NCI-H446 (cell line): ENCODE results near the gene MBD3L3.
"Not testable (repeated sequence)": the region's sequence is repeated elsewhere in the genome, so short reads cannot be mapped to it uniquely, and the experiment has no call there.

Experiments used
- DNase-seq, 2 experiments: peaks; one replicate each; lab custom pipeline; 2025; lab: John Stamatoyannopoulos, UW

MBD3L3 gene

GRCh38 chr19:7058576-7058975 is at the start of gene MBD3L3:
Gene MBD3L3, minus strand, starts transcription at chr19:7058676. Its CDS starts 71 bp downstream, at chr19:7058605.
- not testable (repeated sequence) for DNase-seq

GRCh38 chr19:7106711-7107657 is 48.5 kb upstream of the MBD3L3 start:
- DNase-seq = no peak

GRCh38 chr19:7104747-7105447 is 46.4 kb upstream of the MBD3L3 start:
- no peak for DNase-seq

GRCh38 chr19:7101498-7102253 is 43.2 kb upstream of the MBD3L3 start:
- no peak for DNase-seq

GRCh38 chr19:7099597-7099921 is 41.1 kb upstream of the MBD3L3 start:
- no peak for DNase-seq

GRCh38 chr19:7098701-7099596 is 40.5 kb upstream of the MBD3L3 start:
- DNase-seq = peak; percentile 89 to 96

- no peak for DNase-seq
Observed at GRCh38 chr19:7098096-7098495, 39.6 kb upstream of the MBD3L3 start.

- DNase-seq = no peak
Observed at GRCh38 chr19:7088999-7089398, 30.5 kb upstream of the MBD3L3 start.

- DNase-seq = no peak
Observed at GRCh38 chr19:7083076-7083956, 24.8 kb upstream of the MBD3L3 start.

GRCh38 chr19:7078008-7078407 is 19.5 kb upstream of the MBD3L3 start:
- no peak for DNase-seq

GRCh38 chr19:7076151-7076550 is 17.7 kb upstream of the MBD3L3 start:
- no peak for DNase-seq

- DNase-seq = no peak
Observed at GRCh38 chr19:7074705-7075282, 16.3 kb upstream of the MBD3L3 start.

- DNase-seq = no peak
Observed at GRCh38 chr19:7072541-7072940, 14.1 kb upstream of the MBD3L3 start.

- no peak for DNase-seq
Observed at GRCh38 chr19:7069904-7070226, 11.4 kb upstream of the MBD3L3 start.

GRCh38 chr19:7069042-7069903 is 10.8 kb upstream of the MBD3L3 start, which contains the start of gene ZNF557:
Gene ZNF557, plus strand, starts transcription at chr19:7069703. Its CDS starts 5,372 bp downstream, at chr19:7075075.
- DNase-seq = peak; percentile 97 to 98

GRCh38 chr19:7068599-7068998 is 10.1 kb upstream of the MBD3L3 start:
- DNase-seq = no peak

GRCh38 chr19:7067716-7068115 is 9.2 kb upstream of the MBD3L3 start:
- no peak for DNase-seq

GRCh38 chr19:7067122-7067521 is 8.6 kb upstream of the MBD3L3 start:
- peak in 1 of 2 experiments; percentile 51 for DNase-seq
